HG03521 (cell line): Measurements from ENCODE around the gene ULBP3.
"Not testable (repeated sequence)": the region's sequence is repeated elsewhere in the genome, so short reads cannot be mapped to it uniquely, and the experiment has no call there.

Source experiments
- ATAC-seq: cut with Tn5 transposase; IDR thresholded peaks from one replicate; pipeline ENCODE4 v1.9.1; 2021; ENCODE audit warnings: mild to moderate bottlenecking, moderate library complexity; ENCODE audit not compliant: unreplicated experiment

ULBP3 gene

DNA sequence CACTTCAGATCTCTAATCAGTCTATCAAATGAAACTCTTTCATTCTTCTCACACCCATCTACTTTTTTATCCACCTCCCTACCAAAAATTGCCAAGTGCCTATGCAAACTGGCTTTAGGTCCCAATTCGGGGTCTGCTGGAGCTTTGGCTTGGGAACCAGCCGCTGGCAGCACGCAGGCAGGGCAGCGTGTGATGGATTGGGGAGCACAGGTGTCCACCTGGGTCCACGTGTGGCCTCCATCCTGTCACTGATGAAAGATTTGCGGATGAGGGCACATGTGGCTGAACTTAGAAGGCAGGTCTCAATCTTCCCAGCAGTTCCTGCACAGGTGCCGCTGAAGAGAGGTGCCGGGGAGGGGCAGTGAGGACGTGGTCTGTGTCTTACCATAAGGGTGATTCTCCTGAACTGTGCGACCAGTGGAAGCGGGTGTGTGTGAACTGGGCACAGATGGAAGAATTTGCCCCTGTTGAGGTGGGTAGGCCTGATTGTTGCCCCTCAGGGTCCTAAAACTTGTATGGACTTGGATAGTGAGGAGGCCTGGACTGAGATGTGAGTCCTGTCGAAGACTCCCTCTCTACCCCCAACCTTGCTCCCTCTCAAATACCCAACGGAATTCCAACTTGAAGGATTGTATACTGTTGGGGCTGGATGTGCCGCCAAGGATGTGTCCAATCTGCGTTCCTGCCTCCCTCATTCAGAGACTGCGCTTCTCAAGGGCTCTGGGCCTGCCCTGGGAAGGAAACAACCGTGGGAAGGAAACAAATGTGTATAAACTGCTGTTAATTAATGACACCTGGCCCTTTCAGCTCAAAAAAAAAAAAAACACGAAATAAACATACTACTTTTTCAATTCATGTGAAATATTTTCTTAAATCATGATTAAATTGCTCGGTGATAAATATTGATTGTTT is 25.2 kb downstream of the ULBP3 start:
- ATAC-seq = no peak

DNA sequence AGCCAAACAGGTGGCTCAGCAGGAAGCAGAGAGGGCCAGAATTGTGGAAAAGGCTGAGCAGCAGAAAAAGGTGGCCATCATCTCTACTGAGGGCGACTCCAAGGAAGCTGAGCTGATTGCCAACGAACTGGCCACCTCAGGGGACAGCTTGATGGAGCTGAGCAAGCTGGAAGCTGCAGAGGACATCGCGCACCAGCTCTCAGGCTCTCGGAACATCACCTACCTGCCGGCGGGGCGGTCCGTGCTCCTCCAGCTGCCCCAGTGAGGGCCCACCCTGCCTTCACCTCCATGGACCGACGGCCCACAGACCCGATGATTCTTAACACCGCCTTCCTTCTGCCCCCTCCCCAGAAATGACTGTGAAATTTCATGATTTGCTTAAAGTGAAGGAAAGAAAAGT is 25.8 kb downstream of the ULBP3 start:
- no peak for ATAC-seq

DNA sequence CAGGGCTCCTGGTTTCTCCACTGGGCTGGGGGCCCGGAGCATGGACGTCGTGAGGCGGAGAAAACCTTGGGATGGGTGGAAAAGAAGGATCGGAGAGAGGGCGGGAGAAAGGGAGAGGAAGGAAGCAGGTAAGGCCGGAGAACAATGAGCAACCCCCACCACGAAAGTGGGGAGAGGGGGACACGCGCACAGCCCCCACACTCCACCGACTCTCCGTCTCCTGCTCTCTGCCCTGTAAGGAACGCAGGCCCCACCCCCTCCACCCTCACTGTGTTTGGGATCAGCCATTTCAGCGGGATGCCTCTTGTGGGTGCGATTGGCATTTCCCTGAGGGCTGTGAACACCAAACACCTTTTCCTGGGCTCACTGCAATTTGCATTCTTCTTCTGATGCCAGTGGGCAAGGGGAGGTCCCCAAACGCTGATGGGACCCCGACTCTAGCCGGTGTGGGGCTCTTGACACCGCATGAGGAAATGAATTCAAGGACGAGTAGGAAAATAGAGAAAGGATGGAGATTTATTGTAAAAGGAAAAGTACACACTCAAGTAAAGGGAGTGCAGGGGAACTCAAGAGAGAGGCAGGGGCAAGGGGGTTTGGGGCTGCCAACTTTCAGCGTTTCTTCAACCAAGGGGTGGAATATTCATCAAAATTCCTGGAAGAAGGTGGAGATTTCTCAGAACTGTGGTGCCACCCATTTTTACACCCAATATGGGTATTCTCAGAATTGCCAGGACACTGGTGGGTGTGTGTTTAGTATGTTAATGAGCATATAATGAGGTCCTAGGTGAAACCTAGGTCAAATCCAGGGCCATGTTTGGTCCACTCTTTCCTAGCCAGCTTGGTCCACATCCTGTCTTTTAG is 30.5 kb downstream of the ULBP3 start:
- no peak for ATAC-seq

DNA sequence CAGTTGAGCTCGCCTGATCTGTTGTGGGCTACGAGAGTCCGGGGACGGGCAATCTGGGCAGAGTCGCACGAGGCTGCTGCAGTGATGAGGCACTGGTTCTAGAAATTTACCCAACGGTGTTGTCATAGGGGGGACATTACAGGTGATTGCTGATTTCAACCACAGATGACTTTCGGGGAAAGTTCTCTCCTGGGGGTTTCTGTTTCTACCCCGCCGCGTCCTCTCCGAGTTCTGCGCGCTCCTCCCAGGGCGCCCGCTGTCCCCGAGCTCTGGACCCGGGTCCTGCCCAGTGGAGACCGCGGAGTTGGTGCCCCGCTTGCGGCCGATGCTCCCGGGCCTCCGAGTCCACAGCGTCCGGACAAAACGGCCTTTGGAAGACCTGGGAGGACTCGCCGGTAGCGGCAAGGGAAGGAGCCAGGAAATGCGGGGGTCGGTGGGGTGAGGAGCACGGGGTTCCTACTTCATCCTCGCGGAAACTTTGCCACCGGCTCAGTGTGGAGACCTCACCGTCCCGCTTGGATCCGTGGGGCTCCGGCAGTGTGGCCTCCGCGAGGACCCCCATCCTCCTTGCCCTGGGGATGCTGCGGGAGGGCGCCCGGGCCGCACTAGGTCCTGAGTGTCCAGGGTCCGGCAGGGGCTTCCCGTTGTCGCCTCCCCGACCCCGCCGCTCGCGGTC is 31.3 kb downstream of the ULBP3 start:
- ATAC-seq = no peak

DNA sequence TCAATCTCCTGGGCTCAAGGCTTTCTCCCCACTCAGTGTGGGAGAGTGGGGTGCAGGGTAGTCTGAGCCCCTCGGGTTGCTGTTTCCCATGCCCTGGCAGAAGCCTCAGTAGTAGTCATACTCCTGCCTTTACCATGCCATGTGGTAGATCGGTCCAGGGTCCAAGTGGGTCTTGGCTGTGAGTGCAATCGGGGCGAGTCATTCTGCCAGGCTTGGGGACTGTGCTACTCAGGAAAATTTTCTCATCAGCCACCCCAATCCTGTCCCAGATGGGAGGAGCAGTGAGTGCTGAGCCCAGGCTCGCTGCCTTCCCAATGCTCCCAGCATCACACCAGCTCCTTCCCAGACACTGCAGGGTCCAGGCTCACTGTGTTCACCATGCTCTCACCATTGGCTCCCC is 32.8 kb downstream of the ULBP3 start:
- ATAC-seq = no peak

DNA sequence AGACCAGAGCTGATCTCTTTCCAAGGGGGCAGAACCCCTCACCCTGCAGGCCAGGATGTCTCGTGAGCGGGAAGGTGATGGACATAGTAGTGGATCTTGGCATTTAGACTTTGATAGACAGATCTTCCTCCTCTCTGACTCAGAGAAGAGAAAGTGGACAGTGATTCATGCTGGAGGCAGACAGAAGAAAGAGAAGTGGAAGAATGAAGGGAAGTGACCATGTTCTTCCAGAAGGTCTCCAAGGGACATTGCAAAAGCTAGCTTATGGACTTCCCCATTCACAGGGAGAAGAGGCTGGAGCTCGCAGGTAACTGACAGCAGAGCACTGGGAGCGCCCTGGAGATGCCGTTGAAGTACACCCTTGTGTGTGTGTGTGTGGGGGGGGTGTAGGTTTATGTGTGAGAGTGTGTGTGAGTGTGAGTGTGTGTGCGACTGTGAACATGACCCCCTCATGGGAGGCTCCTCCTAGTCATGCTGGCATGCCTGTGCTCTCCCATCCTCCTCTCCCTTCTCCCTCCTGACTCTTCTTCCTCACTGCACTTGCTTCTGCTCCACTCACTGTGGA is 35.6 kb downstream of the ULBP3 start:
- ATAC-seq = no peak

DNA sequence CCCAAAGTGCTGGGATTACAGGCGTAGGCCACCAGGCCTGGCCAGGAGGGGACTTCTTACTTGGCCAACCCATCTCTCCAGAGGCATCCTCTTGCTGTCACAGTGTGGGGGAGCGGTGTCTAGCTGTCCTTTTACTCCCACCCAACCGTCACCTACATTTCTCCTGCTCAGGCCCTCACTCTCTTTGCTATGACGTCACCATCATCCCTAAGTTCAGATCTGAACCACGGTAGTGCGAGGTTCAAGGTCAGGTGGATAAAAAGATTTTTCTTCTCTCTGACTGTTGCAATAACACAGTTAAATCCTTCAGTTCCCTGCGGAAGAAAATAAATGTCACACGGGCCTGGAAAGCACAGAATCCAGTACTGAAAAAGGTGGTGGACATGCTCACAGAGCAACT is 36.3 kb downstream of the ULBP3 start:
- ATAC-seq = no peak

DNA sequence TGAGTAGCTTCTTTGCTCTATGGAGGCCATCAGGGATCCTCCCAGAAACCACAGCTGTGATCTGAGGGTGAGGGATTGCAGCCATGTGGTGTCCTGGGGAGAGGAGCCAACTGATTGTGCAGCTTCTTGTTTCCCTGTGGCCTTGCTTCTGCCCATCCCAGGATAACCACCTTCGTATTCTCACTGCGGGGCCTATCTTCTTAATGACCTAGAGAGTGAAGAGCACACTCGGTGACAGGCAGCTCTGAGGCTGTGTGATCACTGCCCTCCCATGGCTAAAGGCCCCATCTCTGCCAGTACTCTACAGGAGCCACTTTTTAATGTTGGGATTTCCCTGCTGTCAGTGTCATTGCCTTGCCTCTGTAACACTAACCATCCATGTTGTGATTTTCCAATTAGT is 38.3 kb downstream of the ULBP3 start:
- no peak for ATAC-seq

DNA sequence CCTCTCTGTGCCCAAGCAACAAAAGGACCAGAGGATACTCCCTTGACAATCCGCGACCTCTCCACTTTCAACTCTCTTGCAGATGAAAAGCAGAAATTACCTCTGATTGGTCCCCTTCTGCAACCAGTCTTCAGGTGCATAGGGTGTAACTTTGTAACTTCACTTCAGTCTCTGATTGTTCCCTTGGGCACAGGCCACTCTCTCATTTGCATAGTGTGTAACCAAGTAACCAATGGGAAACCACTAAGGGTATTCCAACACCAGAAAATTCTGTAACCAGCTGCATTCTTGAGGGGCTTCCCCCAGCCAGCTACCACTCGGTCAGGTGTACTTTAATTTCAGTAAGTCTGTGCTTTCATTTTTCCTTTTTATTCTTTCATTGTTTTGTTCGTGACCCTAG is 39.2 kb downstream of the ULBP3 start:
- no peak for ATAC-seq

DNA sequence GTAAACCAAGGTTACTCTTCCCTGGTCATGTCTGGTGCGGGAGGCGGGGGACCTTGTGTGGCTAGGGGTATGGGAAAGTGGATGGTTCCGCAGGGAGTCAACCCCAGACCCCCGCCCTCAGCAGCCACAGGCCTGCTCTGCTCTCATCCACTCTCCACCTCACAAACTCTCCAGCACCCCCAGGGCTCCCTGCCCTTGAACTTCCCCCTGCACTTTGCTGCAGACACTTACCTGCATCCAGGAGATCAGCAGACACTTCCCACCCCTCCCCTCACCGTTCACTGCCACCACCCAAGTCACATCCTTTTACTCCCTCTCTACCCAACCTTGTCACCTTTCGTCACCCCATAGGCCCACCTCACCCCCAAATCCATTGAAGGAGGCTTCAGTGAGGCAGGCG is 39.6 kb downstream of the ULBP3 start:
- ATAC-seq = no peak

DNA sequence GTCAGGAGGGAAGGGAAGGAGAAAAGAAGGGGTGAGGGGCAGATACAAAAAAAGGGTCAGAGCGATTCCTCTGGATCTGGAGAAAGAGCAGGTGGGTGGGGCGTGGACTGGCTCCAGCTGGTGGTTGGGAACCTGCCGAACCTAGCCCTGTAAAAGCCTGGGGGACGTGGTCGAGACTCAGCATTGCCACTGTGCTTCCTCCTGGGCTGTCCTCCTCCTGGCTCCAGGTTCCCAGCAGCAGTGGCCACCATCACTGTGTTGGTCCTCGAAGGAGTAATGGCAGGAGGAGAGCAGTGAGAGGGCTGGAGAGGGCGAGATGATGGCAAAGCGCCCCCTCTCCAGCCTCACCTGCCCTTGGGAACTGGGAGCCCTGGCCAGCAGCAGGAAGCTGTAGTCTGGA is 40.1 kb downstream of the ULBP3 start:
- ATAC-seq = no peak

DNA sequence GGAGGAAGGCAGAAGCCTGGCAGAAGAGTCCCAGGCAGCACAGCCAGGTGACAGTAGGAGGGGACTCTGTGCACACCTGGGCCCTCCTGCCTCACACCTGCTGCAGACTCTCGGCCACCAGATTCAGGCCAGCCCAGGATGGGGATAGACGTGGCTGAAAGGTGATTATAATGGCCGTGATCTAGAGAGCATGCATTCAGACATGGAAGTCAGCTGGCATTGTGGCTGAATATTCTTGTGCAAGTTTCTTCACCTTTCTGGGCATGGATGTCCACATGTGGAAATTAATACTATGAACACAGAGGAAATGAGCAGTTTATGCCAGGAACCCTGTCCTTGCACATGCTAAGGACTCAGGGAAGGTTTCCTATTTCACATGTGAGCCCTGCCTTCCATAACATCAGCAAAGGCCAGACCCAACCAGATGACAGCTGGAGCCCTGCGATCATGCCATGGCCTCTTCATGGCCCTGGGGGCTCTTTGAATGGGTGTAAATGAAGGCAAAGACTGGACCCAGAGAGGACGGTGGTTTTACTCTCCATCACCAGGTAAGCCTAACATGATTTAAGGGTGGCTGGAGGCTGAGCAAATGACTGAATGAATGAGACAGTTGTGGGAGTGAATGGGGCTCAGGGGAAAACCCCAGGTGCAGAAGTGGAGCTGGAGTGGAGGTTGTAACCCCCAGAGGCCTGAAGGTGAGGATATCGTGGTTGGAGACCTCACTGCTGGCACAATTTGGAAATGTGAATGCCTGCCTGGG is 40.9 kb downstream of the ULBP3 start:
- no peak for ATAC-seq

DNA sequence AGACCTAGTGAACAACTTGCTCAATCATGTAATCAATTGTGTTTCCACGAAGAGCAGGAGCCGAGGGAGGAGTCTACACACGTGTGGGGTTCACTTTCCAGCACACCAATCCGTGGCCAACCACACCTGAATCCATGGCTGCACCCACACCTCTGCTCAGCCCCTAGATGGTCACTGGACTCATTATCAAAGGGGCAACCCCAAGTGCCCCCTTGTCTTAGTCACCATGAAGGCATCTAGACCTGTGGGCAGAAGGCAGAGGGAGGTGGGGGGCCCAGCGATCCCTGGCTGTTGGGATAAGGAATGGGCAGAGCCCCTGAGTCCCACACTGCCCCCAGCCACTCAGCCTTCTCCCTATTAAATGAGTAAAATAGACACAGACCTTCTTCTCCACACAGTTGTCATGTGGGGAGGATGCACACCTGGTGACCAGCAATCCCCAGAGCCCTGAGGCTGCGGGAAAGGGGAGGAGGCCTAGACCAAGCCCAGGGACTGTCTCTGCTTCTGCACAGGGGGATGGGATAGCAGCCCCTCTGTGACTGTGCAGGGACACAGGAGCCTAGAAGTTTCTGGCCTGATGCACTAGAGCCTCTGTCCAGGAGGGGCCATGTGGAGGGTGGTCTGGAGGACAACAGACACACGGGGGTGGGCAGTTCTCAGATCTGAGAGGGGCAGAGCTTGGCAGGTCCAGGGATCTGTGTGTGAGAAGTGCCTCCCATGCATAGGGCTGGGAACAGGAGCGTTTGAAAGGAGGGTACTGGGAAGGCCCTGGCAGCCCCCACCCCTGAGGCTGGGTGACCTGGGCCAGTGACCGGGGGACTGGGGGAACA is 41.7 kb downstream of the ULBP3 start:
- ATAC-seq = no peak

DNA sequence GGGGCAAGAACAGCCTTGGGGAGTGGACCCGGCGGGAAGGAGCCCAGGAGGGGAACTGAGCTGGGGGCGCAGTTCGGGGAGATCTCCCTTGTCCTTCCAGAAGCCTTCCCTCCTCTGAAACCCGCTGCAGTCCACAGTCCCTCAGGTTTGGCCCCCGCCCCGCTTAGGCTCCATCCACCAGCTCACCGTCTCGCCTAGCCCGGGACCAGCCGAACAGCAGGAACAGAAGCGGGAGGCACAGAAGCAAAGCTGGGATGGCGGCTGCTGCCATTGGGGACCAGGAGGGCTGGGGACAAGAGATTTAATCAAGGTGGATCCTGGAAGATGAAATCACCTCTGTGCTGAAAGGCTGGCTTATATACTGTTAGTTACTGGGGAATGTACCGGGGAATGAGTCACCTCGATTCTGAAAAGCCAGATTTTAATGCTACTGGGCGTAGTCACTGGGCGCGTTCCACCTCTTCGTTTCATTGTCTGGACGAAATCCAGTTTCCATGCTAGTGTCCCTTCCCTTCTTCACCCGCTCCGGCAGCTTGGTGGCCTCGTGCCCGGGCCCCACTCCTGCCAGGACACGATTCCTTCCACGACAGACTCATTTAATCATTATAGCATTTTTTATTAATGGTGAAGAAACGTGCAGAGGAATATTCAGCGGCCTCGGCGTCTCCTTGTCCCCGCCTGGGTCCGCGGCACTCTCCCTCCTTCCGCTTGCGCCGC is 43.6 kb downstream of the ULBP3 start, which contains the start of gene RAET1L:
RAET1L (minus strand) TSS at position 332 of the 717 bp plus-strand sequence; CDS start at position 271, 61 bp downstream.
- ATAC-seq = no peak

DNA sequence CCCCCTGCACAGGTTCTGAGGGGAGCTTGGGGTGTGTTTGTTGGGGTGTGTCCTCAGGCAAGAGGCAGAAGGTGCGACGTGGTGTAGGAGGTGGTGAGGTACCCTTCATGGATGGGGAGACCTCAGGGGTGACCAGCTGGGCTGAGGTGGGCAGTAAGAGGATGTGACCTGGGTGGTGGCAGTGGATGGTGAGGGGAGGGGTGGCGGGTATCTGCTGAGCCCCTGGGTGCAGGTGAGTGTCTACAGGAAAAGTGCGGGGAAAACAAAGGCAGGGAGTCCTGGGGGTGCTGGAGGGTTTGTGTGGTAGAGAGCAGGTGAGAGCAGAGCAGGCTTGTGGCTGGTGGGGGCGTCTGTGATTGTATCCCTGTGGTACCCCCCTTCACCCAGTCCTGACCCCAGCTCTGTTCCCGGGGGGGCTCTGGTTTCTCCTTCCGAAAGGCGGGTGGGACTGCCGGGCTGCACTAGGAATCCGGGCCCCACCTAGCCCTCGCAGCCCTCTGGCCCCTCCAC is 44.2 kb downstream of the ULBP3 start:
- ATAC-seq = no peak

DNA sequence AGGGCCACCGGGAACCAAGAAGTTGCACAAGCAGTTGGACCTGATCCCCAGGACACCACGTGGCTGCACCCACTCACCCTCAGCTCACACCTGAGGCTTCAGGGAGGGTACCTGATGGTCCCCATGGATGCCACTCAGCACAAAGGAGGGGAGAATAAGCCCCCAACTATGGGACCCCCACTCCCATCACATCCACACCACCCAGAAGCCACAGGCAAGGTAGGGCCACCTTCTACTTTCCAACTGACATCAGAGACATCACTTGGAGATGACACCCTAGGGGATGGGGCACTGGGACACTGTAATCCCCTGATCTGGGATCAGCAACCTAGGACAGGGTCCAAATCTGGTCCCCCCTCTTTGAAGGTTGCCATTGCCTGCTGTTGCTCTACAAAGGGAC is 44.9 kb downstream of the ULBP3 start:
- ATAC-seq = not testable (repeated sequence)

DNA sequence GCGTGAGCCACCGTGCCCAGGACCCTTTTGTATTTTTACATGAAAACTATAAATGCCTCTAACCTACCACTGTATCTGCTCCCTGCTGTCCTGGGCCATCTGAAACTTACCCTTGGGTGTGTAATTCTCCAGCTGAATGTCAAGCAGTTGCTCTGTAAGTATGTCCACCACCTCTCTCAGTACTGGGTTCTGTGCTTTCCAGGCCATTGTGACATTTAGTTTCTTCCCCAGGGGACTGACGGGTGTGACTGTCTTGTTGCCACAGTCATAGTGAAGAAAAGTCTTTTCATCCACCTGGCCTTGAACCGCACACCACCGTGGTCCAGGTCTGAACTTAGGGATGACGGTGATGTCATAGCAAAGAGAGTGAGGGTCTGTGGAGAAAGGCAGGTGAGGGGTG is 47.1 kb downstream of the ULBP3 start:
- not testable (repeated sequence) for ATAC-seq

DNA sequence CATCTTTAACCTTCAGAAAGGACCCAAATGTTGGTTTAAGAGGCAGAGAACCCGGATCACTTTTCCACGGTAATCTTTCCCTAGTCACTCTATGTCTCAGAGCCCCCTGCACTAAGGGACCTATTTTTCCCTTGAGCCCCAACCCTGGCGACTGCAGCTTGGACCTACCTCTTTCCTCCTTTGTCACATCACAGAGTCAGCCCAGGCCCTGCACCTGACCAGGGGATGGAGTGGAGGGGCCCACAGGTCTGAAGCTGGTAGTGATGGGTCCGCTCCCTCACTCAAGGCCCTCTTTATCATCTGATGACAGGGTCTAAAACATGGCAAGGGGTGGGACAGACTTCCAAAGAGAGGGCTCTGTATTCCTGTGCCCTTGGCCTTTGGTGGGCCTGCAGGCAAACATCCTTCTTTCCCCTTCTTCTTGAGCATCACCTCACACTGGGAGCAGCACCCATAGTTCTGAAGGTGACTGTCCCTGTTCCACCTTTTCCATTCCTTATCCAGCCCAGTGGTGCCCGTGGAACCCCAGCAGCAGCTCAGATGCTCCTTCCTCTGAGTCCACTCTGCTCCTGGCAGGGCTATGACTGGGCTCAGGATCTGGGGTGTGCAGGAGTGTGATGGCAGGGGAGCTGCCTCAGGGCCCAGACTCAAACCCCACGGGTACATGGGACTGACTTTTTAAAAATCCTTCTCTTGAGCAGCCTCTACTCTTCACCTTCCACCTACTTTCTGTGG is 49.9 kb downstream of the ULBP3 start:
- ATAC-seq = no peak
